SW 1271 (cell line): ENCODE measurements around the gene CDC42BPG.
A peak's percentile ranks its signal among the peaks of the same experiment; 100 is the strongest.

Experiments used
- DNase-seq, 2 experiments: peaks; one replicate each; lab custom pipeline; 2025; lab: John Stamatoyannopoulos, UW

The CDC42BPG gene

GRCh38 chr11:64844330-64845128 lies at the start of gene CDC42BPG:
Gene CDC42BPG (minus strand): TSS chr11:64844653. CDS start chr11:64844569, 84 bp downstream.
- peak in 1 of 2 experiments; percentile 45 for DNase-seq

GRCh38 chr11:64893194-64894069 lies 49.0 kb upstream of the CDC42BPG start:
- no peak for DNase-seq

GRCh38 chr11:64892838-64893193 lies 48.4 kb upstream of the CDC42BPG start:
- DNase-seq: no peak

GRCh38 chr11:64892411-64892831 lies 48.0 kb upstream of the CDC42BPG start:
- no peak for DNase-seq

- DNase-seq: no peak
Observed at GRCh38 chr11:64891880-64892279, 47.4 kb upstream of the CDC42BPG start.

GRCh38 chr11:64891215-64891848 lies 46.9 kb upstream of the CDC42BPG start:
- DNase-seq: no peak

- no peak for DNase-seq
Observed at GRCh38 chr11:64890522-64890939, 46.1 kb upstream of the CDC42BPG start.

GRCh38 chr11:64888729-64889511 lies 44.5 kb upstream of the CDC42BPG start:
- DNase-seq: no peak

- DNase-seq: no peak
Observed at GRCh38 chr11:64888406-64888728, 43.9 kb upstream of the CDC42BPG start.

- DNase-seq: peak in 1 of 2 experiments; percentile 35
Observed at GRCh38 chr11:64887757-64888405, 43.4 kb upstream of the CDC42BPG start.

- no peak for DNase-seq
Observed at GRCh38 chr11:64887234-64887756, 42.8 kb upstream of the CDC42BPG start.

- DNase-seq: no peak
Observed at GRCh38 chr11:64885367-64886286, 41.2 kb upstream of the CDC42BPG start.

GRCh38 chr11:64884019-64884418 lies 39.6 kb upstream of the CDC42BPG start:
- DNase-seq: no peak

GRCh38 chr11:64883575-64883974 lies 39.1 kb upstream of the CDC42BPG start:
- no peak for DNase-seq

- DNase-seq: no peak
Observed at GRCh38 chr11:64882243-64882642, 37.8 kb upstream of the CDC42BPG start.

- DNase-seq: no peak
Observed at GRCh38 chr11:64881476-64881875, 37.0 kb upstream of the CDC42BPG start.

GRCh38 chr11:64880240-64881001 lies 36.0 kb upstream of the CDC42BPG start:
- DNase-seq: no peak

- no peak for DNase-seq
Observed at GRCh38 chr11:64879244-64879900, 34.9 kb upstream of the CDC42BPG start.
